HFFc6 (cell line): ENCODE data around the gene RBMS1. TPM values are rescaled to one million over a fixed set of nuclear protein-coding genes. Genes with fewer than 3 reads are reported as not detected.

ENCODE experiments used
- DNase-seq: peaks from one replicate; pipeline ENCODE4 v3.0.0-alpha.2; 2018
- H3K27ac Mint-ChIP-seq: 2 replicates; pipeline ENCODE4 v1.8.0; 2020; ENCODE audit warnings: mild to moderate bottlenecking, mixed read lengths
- H3K27me3 Mint-ChIP-seq: 2 replicates; pipeline ENCODE4 v1.8.0; 2021; ENCODE audit warnings: mild to moderate bottlenecking, moderate library complexity, mixed read lengths; ENCODE audit not compliant: insufficient read depth
- H3K36me3 Mint-ChIP-seq: 2 replicates; pipeline ENCODE4 v1.8.0; 2021; ENCODE audit warnings: low read depth, mixed read lengths
- H3K4me1 Mint-ChIP-seq: 2 replicates; pipeline ENCODE4 v1.8.0; 2020; ENCODE audit warnings: low read depth, mixed read lengths
- H3K4me3 Mint-ChIP-seq: 2 replicates; pipeline ENCODE4 v1.8.0; 2020; ENCODE audit warnings: mild to moderate bottlenecking, moderate library complexity, mixed read lengths
- H3K9me3 Mint-ChIP-seq: 2 replicates; pipeline ENCODE4 v1.8.0; 2020; ENCODE audit warnings: mild to moderate bottlenecking, mixed read lengths
- CTCF ChIP-seq: fragments of 200-600 bp; sonication (generic); IDR thresholded peaks from 2 replicates; pipeline ENCODE4 v1.5.0; 2021; ENCODE audit warnings: antibody characterized with exemption, mild to moderate bottlenecking
- total RNA-seq, 6 experiments: library from RNA; stranded (reverse); fragmentation: NEBNext Ultra II Directional; extraction: Animal tissue kit (Norgen Biotek cat#: 25700); gene quantifications; 2 replicates in 1 of 6; 3 replicates in 5 of 6; pipeline ENCODE4 v1.2.3, GENCODE V29; 2021

The RBMS1 gene
- total RNA-seq, 6 experiments from 2014 or later = 88.7 to 111 (median 96.1) TPM

GRCh38 chr2:160394153-160394552 is 99.5 kb downstream of the RBMS1 start:
- no peak for DNase-seq
- Mint-ChIP-seq H3K4me1 (peaks cover 68% of the 10 kb centered on the region), H3K4me3 (peak overlapping the region; percentile 22; the same call in 1 of the 2 replicates), H3K9me3 (no peaks in the 10 kb centered on the region), H3K27me3 (no peaks in the 10 kb centered on the region; the same call in 1 of the 2 replicates), H3K27ac (peak overlapping the region; percentile 60), H3K36me3 (peaks cover 7% of the 10 kb centered on the region; the same call in 1 of the 2 replicates)
- no peak for TF ChIP-seq CTCF

- DNase-seq = no peak
- peak overlapping the region; percentile 48 for H3K4me3 Mint-ChIP-seq
- peaks cover 88% of the 10 kb centered on the region for H3K4me1 Mint-ChIP-seq
- H3K36me3 Mint-ChIP-seq = peaks cover 7% of the 10 kb centered on the region; the same call in 1 of the 2 replicates
- H3K27me3 Mint-ChIP-seq = peaks cover 4% of the 10 kb centered on the region; the same call in 1 of the 2 replicates
- H3K27ac Mint-ChIP-seq = peak overlapping the region; percentile 82
- TF ChIP-seq CTCF = no peak
- no peaks in the 10 kb centered on the region for H3K9me3 Mint-ChIP-seq
Measured at GRCh38 chr2:160392201-160392600, 101.4 kb downstream of the RBMS1 start.

- Mint-ChIP-seq H3K36me3 (peaks cover 3% of the 10 kb centered on the region; the same call in 1 of the 2 replicates), H3K27me3 (peaks cover 4% of the 10 kb centered on the region; the same call in 1 of the 2 replicates), H3K27ac (peak overlapping the region; percentile 98), H3K9me3 (no peaks in the 10 kb centered on the region), H3K4me1 (peaks cover 94% of the 10 kb centered on the region), H3K4me3 (peak overlapping the region; percentile 69)
- DNase-seq = peak; percentile 81
- no peak for TF ChIP-seq CTCF
Measured at GRCh38 chr2:160390544-160391455, 102.8 kb downstream of the RBMS1 start.

GRCh38 chr2:160389875-160390274 is 103.7 kb downstream of the RBMS1 start:
- DNase-seq = no peak
- Mint-ChIP-seq H3K27ac (peak overlapping the region; percentile 98), H3K36me3 (peaks cover 2% of the 10 kb centered on the region), H3K27me3 (peaks cover 4% of the 10 kb centered on the region; the same call in 1 of the 2 replicates), H3K4me1 (peaks cover 94% of the 10 kb centered on the region), H3K9me3 (no peaks in the 10 kb centered on the region), H3K4me3 (peak overlapping the region; percentile 63)
- TF ChIP-seq CTCF = no peak

- TF ChIP-seq CTCF = no peak
- peak overlapping the region; percentile 98 for H3K27ac Mint-ChIP-seq
Measured at GRCh38 chr2:160388464-160389263, 104.9 kb downstream of the RBMS1 start.

More at GRCh38 chr2:160388464-160389263, 104.9 kb downstream of the RBMS1 start:
- H3K4me1 Mint-ChIP-seq = peaks cover 91% of the 10 kb centered on the region
- H3K4me3 Mint-ChIP-seq = peak overlapping the region; percentile 81
- peaks cover 5% of the 10 kb centered on the region for H3K36me3 Mint-ChIP-seq
- DNase-seq = no peak
- H3K9me3 Mint-ChIP-seq = no peaks in the 10 kb centered on the region
- peaks cover 4% of the 10 kb centered on the region; the same call in 1 of the 2 replicates for H3K27me3 Mint-ChIP-seq
